ENCODE measurements around the gene TBXT. TPM values are rescaled to one million over a fixed set of nuclear protein-coding genes. Genes with fewer than 3 reads are reported as not detected.
"Not testable (repeated sequence)": the region's sequence is repeated elsewhere in the genome, so short reads cannot be mapped to it uniquely, and the experiment has no call there.

TBXT gene
- total RNA-seq, 2 donors from 2014 or later: not detected

GRCh38 chr6:166152660-166153059 lies 15.0 kb downstream of the TBXT start:
- no peak for TF ChIP-seq CTCF (IDR thresholded peaks at IDR 0.05)
- Histone ChIP-seq H3K9me3 (no peaks in the 10 kb centered on the region), H3K4me3 (no peak overlapping the region), H3K27ac (no peak overlapping the region), H3K36me3 (no peaks in the 10 kb centered on the region), H3K27me3 (no peaks in the 10 kb centered on the region), H3K4me1 (no peaks in the 10 kb centered on the region), H3K9ac (ENCODE audit: low read depth in 2 of 2, low read length in 2 of 2) (no peak overlapping the region)
- intact Hi-C loops (cut with DNase I): no loop called here
- no peak for DNase-seq

GRCh38 chr6:166151798-166152197 lies 15.9 kb downstream of the TBXT start:
- Histone ChIP-seq H3K9me3 (no peaks in the 10 kb centered on the region), H3K4me3 (no peak overlapping the region), H3K4me1 (no peaks in the 10 kb centered on the region), H3K27me3 (no peaks in the 10 kb centered on the region), H3K36me3 (no peaks in the 10 kb centered on the region), H3K9ac (ENCODE audit: low read depth in 2 of 2, low read length in 2 of 2) (no peak overlapping the region), H3K27ac (no peak overlapping the region)
- no peak for DNase-seq
- TF ChIP-seq CTCF (IDR thresholded peaks at IDR 0.05): no peak
- intact Hi-C loops (cut with DNase I): no loop called here

GRCh38 chr6:166145751-166146150 lies 21.9 kb downstream of the TBXT start:
- Histone ChIP-seq H3K9me3 (no peaks in the 10 kb centered on the region), H3K4me1 (no peaks in the 10 kb centered on the region), H3K4me3 (no peak overlapping the region), H3K27me3 (no peaks in the 10 kb centered on the region), H3K36me3 (no peaks in the 10 kb centered on the region), H3K27ac (no peak overlapping the region), H3K9ac (ENCODE audit: low read depth in 2 of 2, low read length in 2 of 2) (no peak overlapping the region)
- intact Hi-C loops (cut with DNase I): no loop called here
- DNase-seq: no peak
- no peak for TF ChIP-seq CTCF (IDR thresholded peaks at IDR 0.05)

- DNase-seq: no peak
- intact Hi-C loops (cut with DNase I): no loop called here
- H3K9me3 ChIP-seq: no peaks in the 10 kb centered on the region
Measured at GRCh38 chr6:166143011-166143410, 24.6 kb downstream of the TBXT start.

GRCh38 chr6:166127624-166128472 lies 39.8 kb downstream of the TBXT start:
- no peak for DNase-seq
- H3K4me1 ChIP-seq: no peaks in the 10 kb centered on the region
- intact Hi-C loops (cut with DNase I): no loop called here
- no peaks in the 10 kb centered on the region for H3K9me3 ChIP-seq
- TF ChIP-seq CTCF (IDR thresholded peaks at IDR 0.05): no peak
- H3K27me3 ChIP-seq: no peaks in the 10 kb centered on the region
- H3K9ac ChIP-seq (ENCODE audit: low read depth in 2 of 2, low read length in 2 of 2): no peak overlapping the region
- no peak overlapping the region for H3K27ac ChIP-seq
- H3K36me3 ChIP-seq: no peaks in the 10 kb centered on the region
- H3K4me3 ChIP-seq: no peak overlapping the region

More at GRCh38 chr6:166143011-166143410, 24.6 kb downstream of the TBXT start:
- no peak overlapping the region for H3K4me3 ChIP-seq
- H3K27ac ChIP-seq: no peak overlapping the region
- no peaks in the 10 kb centered on the region for H3K27me3 ChIP-seq
- H3K9ac ChIP-seq (ENCODE audit: low read depth in 2 of 2, low read length in 2 of 2): no peak overlapping the region
- TF ChIP-seq CTCF (IDR thresholded peaks at IDR 0.05): no peak
- H3K4me1 ChIP-seq: no peaks in the 10 kb centered on the region
- no peaks in the 10 kb centered on the region for H3K36me3 ChIP-seq

GRCh38 chr6:166123115-166123514 lies 44.5 kb downstream of the TBXT start:
- H3K27me3 ChIP-seq; intact Hi-C loops (cut with DNase I); H3K9me3 ChIP-seq; H3K4me3 ChIP-seq; H3K36me3 ChIP-seq; H3K9ac ChIP-seq (ENCODE audit: low read depth in 2 of 2, low read length in 2 of 2); DNase-seq; H3K4me1 ChIP-seq; H3K27ac ChIP-seq: not testable (repeated sequence)
